Chondrocyte (in vitro differentiated cells): ENCODE data around the gene SCRT2. TPM values are rescaled to one million over a fixed set of nuclear protein-coding genes. Genes with fewer than 3 reads are reported as not detected.

Experiments used
- DNase-seq: peaks from one replicate; pipeline ENCODE4 v3.0.0; 2021; ENCODE audit warnings: mixed read lengths, low spot score
- H3K27ac Mint-ChIP-seq: one replicate; pipeline ENCODE4 v1.8.0; 2021; ENCODE audit warnings: mild to moderate bottlenecking, moderate library complexity, mixed read lengths; ENCODE audit not compliant: unreplicated experiment
- H3K27me3 Mint-ChIP-seq: 2 replicates; pipeline ENCODE4 v1.8.0; 2021; ENCODE audit warnings: low read depth, mixed read lengths
- H3K36me3 Mint-ChIP-seq: 2 replicates; pipeline ENCODE4 v1.8.0; 2021; ENCODE audit warnings: low read depth, mixed read lengths
- H3K4me1 Mint-ChIP-seq: 2 replicates; pipeline ENCODE4 v1.8.0; 2021; ENCODE audit warnings: low read depth, mild to moderate bottlenecking, mixed read lengths
- H3K4me3 Mint-ChIP-seq: one replicate; pipeline ENCODE4 v1.8.0; 2021; ENCODE audit warnings: mild to moderate bottlenecking, moderate library complexity, mixed read lengths; ENCODE audit not compliant: unreplicated experiment
- H3K9me3 Mint-ChIP-seq: 2 replicates; pipeline ENCODE4 v1.8.0; 2021; ENCODE audit warnings: low read depth, mixed read lengths
- CTCF ChIP-seq: fragments of 200-600 bp; sonication (generic); IDR thresholded peaks from 2 replicates; pipeline ENCODE4 v1.5.0; 2021; ENCODE audit warnings: antibody characterized with exemption, mild to moderate bottlenecking, moderate library complexity
- total RNA-seq: library from RNA; stranded (reverse); gene quantifications from 3 replicates; pipeline ENCODE4 v1.2.1, GENCODE V29; 2021

The SCRT2 gene
- total RNA-seq, 1 donor from 2014 or later, result not detected

GRCh38 chr20:621125-621756 is 54.4 kb downstream of the SCRT2 start:
- no peak overlapping the region for H3K27ac Mint-ChIP-seq
- no peak for DNase-seq
- H3K36me3 Mint-ChIP-seq, result peaks cover 3% of the 10 kb centered on the region
- H3K4me3 Mint-ChIP-seq, result no peak overlapping the region
- H3K4me1 Mint-ChIP-seq, result no peaks in the 10 kb centered on the region
- H3K9me3 Mint-ChIP-seq, result peaks cover 16% of the 10 kb centered on the region
- no peak for TF ChIP-seq CTCF
- H3K27me3 Mint-ChIP-seq, result peaks cover 41% of the 10 kb centered on the region

- TF ChIP-seq CTCF, result no peak
- H3K4me1 Mint-ChIP-seq, result no peaks in the 10 kb centered on the region
- no peak overlapping the region for H3K27ac Mint-ChIP-seq
- H3K27me3 Mint-ChIP-seq, result peaks cover 38% of the 10 kb centered on the region
- peaks cover 2% of the 10 kb centered on the region for H3K36me3 Mint-ChIP-seq
- H3K9me3 Mint-ChIP-seq, result peaks cover 13% of the 10 kb centered on the region
- DNase-seq, result no peak
- no peak overlapping the region for H3K4me3 Mint-ChIP-seq
Observed at GRCh38 chr20:620246-620645, 55.4 kb downstream of the SCRT2 start.

- DNase-seq, result no peak
- Mint-ChIP-seq H3K9me3 (peaks cover 13% of the 10 kb centered on the region), H3K36me3 (peaks cover 1% of the 10 kb centered on the region), H3K27ac (no peak overlapping the region), H3K27me3 (peaks cover 45% of the 10 kb centered on the region), H3K4me3 (no peak overlapping the region), H3K4me1 (no peaks in the 10 kb centered on the region)
- no peak for TF ChIP-seq CTCF
Observed at GRCh38 chr20:618980-619379, 56.6 kb downstream of the SCRT2 start.

- no peak overlapping the region for H3K4me3 Mint-ChIP-seq
- peaks cover 13% of the 10 kb centered on the region for H3K9me3 Mint-ChIP-seq
- H3K27me3 Mint-ChIP-seq, result peaks cover 52% of the 10 kb centered on the region
- H3K36me3 Mint-ChIP-seq, result peaks cover 1% of the 10 kb centered on the region
- no peaks in the 10 kb centered on the region for H3K4me1 Mint-ChIP-seq
- no peak for TF ChIP-seq CTCF
- no peak for DNase-seq
- no peak overlapping the region for H3K27ac Mint-ChIP-seq
Observed at GRCh38 chr20:617934-618690, 57.5 kb downstream of the SCRT2 start.

GRCh38 chr20:615514-615913 is 60.1 kb downstream of the SCRT2 start:
- H3K4me1 Mint-ChIP-seq, result peaks cover 4% of the 10 kb centered on the region
- H3K4me3 Mint-ChIP-seq, result no peak overlapping the region
- no peak for TF ChIP-seq CTCF
- no peak overlapping the region for H3K27ac Mint-ChIP-seq
- no peak for DNase-seq
- peaks cover 5% of the 10 kb centered on the region for H3K36me3 Mint-ChIP-seq
- H3K27me3 Mint-ChIP-seq, result peaks cover 60% of the 10 kb centered on the region
- H3K9me3 Mint-ChIP-seq, result peaks cover 13% of the 10 kb centered on the region
